AG09319 (cell line): Measurements from ENCODE around the gene TRIM47.
A peak's percentile ranks its signal among the peaks of the same experiment; 100 is the strongest.
"Not testable (repeated sequence)": the region's sequence is repeated elsewhere in the genome, so short reads cannot be mapped to it uniquely, and the experiment has no call there.

ENCODE experiments used
- DNase-seq: peaks from one replicate; pipeline ENCODE4 v3.0.0-alpha.2; 2010; ENCODE audit warnings: low read depth; ENCODE audit errors: extremely low read depth
- TF ChIP-seq, protein P1 (sequence below): IDR thresholded peaks from 2 replicates; pipeline ENCODE4 v1.5.1; 2011; ENCODE audit warnings: low read depth, mild to moderate bottlenecking, inconsistent platforms, low read length, moderate library complexity

TRIM47 gene

GRCh38 chr17:75888484-75888883 is 10.1 kb upstream of the TRIM47 start:
- no peak for DNase-seq
- TF ChIP-seq, protein P1, sequence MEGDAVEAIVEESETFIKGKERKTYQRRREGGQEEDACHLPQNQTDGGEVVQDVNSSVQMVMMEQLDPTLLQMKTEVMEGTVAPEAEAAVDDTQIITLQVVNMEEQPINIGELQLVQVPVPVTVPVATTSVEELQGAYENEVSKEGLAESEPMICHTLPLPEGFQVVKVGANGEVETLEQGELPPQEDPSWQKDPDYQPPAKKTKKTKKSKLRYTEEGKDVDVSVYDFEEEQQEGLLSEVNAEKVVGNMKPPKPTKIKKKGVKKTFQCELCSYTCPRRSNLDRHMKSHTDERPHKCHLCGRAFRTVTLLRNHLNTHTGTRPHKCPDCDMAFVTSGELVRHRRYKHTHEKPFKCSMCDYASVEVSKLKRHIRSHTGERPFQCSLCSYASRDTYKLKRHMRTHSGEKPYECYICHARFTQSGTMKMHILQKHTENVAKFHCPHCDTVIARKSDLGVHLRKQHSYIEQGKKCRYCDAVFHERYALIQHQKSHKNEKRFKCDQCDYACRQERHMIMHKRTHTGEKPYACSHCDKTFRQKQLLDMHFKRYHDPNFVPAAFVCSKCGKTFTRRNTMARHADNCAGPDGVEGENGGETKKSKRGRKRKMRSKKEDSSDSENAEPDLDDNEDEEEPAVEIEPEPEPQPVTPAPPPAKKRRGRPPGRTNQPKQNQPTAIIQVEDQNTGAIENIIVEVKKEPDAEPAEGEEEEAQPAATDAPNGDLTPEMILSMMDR, result no peak

- DNase-seq, result not testable (repeated sequence)
Observed at GRCh38 chr17:75885860-75886259, 7.5 kb upstream of the TRIM47 start.

DNA sequence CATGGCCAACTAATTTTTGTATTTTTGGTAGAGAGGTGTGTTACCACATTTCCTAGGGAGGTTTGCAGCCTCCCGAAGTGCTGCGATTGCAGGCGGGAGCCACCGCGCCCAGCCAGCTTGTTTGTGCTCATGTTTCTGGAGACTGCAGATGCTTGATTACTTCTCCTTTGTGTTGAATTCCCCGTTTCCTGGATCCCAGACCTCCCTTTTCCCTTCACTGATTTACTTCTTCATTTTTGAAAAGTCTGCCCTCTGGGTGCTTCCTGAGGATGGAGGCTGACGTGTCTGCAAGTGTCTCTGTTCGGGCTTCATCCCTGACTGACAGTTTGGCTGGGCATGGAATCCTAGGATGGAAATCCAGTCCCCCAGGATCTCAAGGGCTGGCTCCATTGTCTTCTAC is 7.0 kb upstream of the TRIM47 start:
- TF ChIP-seq, protein P1, result no peak
- no peak for DNase-seq

DNA sequence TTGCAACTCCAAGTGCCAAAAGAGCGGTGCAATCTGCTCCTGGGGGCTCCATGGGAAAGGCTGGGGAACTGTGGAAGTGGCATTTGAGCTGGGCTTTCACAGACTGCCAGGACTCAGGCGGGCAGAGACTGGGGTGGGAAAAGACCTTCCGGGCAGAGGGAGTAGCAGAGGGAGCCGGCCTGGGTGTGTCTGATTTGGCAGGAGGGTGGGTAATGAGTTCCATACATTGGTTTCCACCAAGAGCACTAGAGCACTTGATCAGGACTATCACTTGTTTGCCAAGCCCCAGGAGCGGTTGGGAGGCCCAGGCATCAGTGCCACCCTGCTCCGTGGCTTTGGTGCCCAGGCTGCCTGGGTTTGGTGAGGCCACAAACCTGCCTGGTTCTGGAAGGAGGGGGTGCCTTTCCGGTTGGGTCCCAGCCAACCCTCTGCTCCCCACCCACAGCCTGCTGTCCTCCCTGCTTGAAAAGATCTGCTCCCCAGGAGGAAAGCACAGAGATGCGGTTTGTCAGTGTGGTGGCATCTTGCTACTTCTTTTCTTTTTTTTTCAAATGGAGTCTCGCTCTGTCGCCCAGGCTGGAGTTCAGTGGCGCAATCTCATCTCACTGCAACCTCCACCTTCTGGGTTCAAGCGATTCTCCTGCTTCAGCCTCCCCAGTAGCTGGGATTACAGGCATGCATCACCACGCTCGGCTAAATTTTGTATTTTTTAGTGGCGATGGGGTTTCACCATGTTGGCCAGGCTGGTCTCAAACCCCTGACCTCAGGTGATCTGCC is 3.5 kb upstream of the TRIM47 start:
- DNase-seq, result no peak
- TF ChIP-seq, protein P1, result no peak

DNA sequence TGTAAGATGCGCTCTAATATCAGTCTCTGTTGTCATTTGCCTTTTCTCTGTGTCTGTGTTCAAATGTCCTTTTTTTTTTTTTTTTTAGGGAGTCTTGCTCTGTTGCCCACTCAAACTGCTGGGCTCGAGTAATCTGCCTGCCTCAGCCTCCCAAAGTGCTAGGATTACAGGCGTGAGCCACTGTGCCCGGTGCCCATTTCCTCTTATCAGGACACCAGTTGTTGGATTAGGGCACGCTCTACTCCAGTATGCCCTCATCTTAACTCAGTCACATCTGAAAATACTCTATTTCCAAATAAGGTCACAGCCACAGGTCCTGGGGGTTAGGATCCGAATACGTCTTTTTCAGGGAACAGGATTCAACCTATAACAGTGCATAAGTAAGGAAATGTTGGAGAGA is 1.9 kb upstream of the TRIM47 start:
- no peak for DNase-seq
- TF ChIP-seq, protein P1, result no peak

DNA sequence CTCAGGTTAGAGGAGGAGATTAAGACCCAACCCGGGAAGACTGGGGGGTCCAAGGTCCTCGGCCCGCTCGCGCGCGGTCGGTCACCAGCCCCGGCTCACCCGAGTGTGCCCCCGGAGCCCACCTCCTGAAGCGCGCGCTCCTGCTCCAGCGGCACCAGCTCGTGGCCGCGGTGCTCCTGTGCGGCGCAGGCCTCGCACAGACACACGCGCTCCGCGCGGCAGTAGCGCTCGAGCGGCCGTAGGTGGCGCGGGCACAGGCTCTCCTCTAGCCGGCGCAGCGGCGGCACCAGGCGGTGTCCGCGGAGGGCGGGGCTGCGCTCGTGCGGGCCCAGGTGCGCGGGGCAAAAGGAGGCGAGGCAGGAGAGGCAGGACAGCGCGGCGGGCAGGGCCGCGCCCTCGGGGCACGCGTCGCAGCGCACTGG is 618 bp downstream of the TRIM47 start:
- no peak for DNase-seq
- TF ChIP-seq, protein P1, result peak; percentile 17

DNA sequence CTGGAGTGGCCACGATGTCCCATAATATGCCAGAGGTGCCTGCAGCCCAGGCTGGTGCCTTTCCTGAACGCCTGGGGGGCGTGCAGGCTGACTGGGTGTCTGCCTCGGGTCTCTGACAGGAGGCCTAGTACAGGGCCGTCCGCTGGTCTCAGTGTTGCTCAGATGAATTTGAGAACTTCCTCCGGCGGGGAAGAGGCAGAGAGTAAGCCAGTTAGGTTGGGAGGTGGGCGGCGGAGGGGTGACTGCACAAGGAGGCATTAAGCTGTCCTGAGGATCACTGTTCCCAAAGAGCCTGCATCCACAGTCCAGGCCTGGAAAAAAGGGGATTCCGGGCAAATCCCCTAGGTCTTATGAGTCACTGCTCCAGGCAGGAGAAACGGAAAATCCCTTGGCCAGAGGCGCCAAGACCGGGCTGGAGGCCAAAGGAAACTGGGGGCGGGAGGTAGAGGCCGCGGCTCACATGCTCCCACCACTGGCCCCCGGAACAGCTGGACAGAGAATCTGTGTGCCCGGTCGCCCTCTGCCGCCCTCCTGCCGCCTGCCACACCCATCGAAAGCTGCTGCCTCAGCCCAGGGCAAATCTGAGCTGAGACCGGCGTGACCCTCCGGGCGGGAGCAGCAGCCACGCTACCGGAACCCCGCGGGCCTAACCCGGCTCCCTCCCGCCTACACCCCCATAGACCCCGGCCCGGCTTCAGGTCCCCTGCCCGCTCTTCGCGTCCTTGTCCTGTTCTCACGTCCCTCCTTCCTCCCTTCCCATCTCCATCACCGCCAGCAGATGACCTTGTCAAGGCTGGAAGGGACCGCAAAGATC is 1.2 kb downstream of the TRIM47 start:
- TF ChIP-seq, protein P1, result peak; percentile 39
- peak; percentile 90 for DNase-seq
